ENCODE results near the gene MFSD11. TPM values are rescaled to one million over a fixed set of nuclear protein-coding genes. Genes with fewer than 3 reads are reported as not detected.

MFSD11 gene
- total and polyA plus RNA-seq, 2 donors (not counting 3 experiments of a cell fraction or from before 2014, with no cell fraction given): 23.5 to 35.2 TPM

DNA sequence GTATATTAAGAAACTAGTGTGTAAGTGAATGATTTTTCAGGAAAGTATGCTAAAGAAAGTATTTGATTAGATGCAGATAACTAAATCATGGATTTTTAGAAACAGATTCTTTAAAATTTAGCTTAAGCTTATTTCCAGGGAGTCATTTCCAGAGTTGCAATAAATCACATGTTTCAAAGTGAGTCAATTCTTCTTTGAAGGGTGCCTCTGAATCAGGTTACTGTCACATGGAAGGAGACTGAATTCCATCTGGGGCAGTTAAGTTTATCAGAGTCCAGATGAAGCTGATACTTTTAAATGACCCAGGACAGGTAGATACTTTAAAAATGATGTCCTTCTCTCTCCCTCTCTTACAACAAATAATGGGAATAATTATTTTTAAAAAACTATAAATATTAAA lies 5.0 kb downstream of the MFSD11 start:
- intact Hi-C loops (cut with micrococcal nuclease): no loop called here
- H3K79me2 ChIP-seq (ENCODE audit: control insufficient read depth, insufficient read depth, low read length): peaks cover 13% of the 10 kb centered on the region
- H2AFZ ChIP-seq (ENCODE audit: low read depth, low read length): no peak overlapping the region
- H3K4me2 ChIP-seq (ENCODE audit: insufficient read depth, low read length): no peak overlapping the region
- ChIA-PET POLR2A (no interaction called here), CTCF (interaction anchor here (0.9 kb wide), 1 partner anchor 29 kb away, joined by 3 read pairs; no protein-coding TSS in a partner anchor)
- BruUV-seq (replicated peaks): no TSS peak
- FAIRE-seq (no peak), DNase-seq (ENCODE audit: low read depth, low spot score) (no peak)
- H3K27ac ChIP-seq (ENCODE audit: insufficient read depth, low read depth, low read length): no peak overlapping the region
- no peak overlapping the region for H3K9ac ChIP-seq (replicated peaks; ENCODE audit: extremely low read depth, insufficient read depth, low read length)
- H4K20me1 ChIP-seq (replicated peaks; ENCODE audit: control insufficient read depth, extremely low read depth, insufficient read depth, low read length): no peaks in the 10 kb centered on the region
- dilution Hi-C loops (cut with MboI; ENCODE audit: extremely low pct_ligation_motif_present, low sequenced_read_pairs): no loop called here
- no peaks in the 10 kb centered on the region for H3K9me3 ChIP-seq (replicated peaks; ENCODE audit: control insufficient read depth, insufficient read depth, low read length)
- peaks cover 14% of the 10 kb centered on the region for H3K4me1 ChIP-seq (ENCODE audit: control insufficient read depth, extremely low read depth, insufficient read depth, low read length)
- peaks cover 2 to 6% of the 10 kb centered on the region in 2 experiments for H3K36me3 ChIP-seq (ENCODE audit: control insufficient read depth in 2 of 2, extremely low read depth in 1 of 2, insufficient read depth in 2 of 2, low read length in 2 of 2)
- H3K9me1 ChIP-seq (replicated peaks; ENCODE audit: control insufficient read depth, extremely low read depth, insufficient read depth, low read length): no peaks in the 10 kb centered on the region
- H3K27me3 ChIP-seq (ENCODE audit: control insufficient read depth in 2 of 2, insufficient read depth in 2 of 2, low read length in 2 of 2): no peaks in the 10 kb centered on the region
- no peak overlapping the region for H3K4me3 ChIP-seq (replicated peaks in 1 of 3; ENCODE audit: insufficient read depth in 1 of 3, low read depth in 1 of 3, low read length in 3 of 3)
- no peak for TF ChIP-seq POLR2AphosphoS5 (IDR thresholded peaks at IDR 0.05; ENCODE audit: insufficient read depth, low read depth, low read length)
- no peak for TF ChIP-seq POLR2A (IDR thresholded peaks at IDR 0.05; ENCODE audit: low read depth, low read length)
- TF ChIP-seq JUN (IDR thresholded peaks at IDR 0.05; ENCODE audit: borderline replicate concordance, insufficient read depth, insufficient read length, low read depth): no peak
- no peak for TF ChIP-seq GATA2 (IDR thresholded peaks at IDR 0.05; ENCODE audit: insufficient read depth, insufficient read length, low read depth, low read length)
- TF ChIP-seq, protein P1, sequence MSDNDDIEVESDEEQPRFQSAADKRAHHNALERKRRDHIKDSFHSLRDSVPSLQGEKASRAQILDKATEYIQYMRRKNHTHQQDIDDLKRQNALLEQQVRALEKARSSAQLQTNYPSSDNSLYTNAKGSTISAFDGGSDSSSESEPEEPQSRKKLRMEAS (IDR thresholded peaks at IDR 0.05; ENCODE audit: insufficient read depth, insufficient read length): no peak
- no peak for TF ChIP-seq MYC (IDR thresholded peaks at IDR 0.05; ENCODE audit: low read depth, low read length)
- TF ChIP-seq FOS (IDR thresholded peaks at IDR 0.05; ENCODE audit: borderline replicate concordance, insufficient read depth, low read length): no peak

- H3K4me3 ChIP-seq (replicated peaks in 1 of 3; ENCODE audit: insufficient read depth in 1 of 3, low read depth in 1 of 3, low read length in 3 of 3): no peak overlapping the region
- BruUV-seq (replicated peaks): no TSS peak
- peaks cover 2 to 6% of the 10 kb centered on the region in 2 experiments for H3K36me3 ChIP-seq (ENCODE audit: control insufficient read depth in 2 of 2, extremely low read depth in 1 of 2, insufficient read depth in 2 of 2, low read length in 2 of 2)
- H3K4me1 ChIP-seq (ENCODE audit: control insufficient read depth, extremely low read depth, insufficient read depth, low read length): peaks cover 4% of the 10 kb centered on the region
- no peak overlapping the region for H3K4me2 ChIP-seq (ENCODE audit: insufficient read depth, low read length)
- dilution Hi-C loops (cut with MboI; ENCODE audit: extremely low pct_ligation_motif_present, low sequenced_read_pairs) (no loop called here), intact Hi-C loops (cut with micrococcal nuclease) (no loop called here)
- H2AFZ ChIP-seq (ENCODE audit: low read depth, low read length): no peak overlapping the region
- POLR2A ChIA-PET: no interaction called here
- no peaks in the 10 kb centered on the region for H3K9me3 ChIP-seq (replicated peaks; ENCODE audit: control insufficient read depth, insufficient read depth, low read length)
- H3K9me1 ChIP-seq (replicated peaks; ENCODE audit: control insufficient read depth, extremely low read depth, insufficient read depth, low read length): no peaks in the 10 kb centered on the region
- no peaks in the 10 kb centered on the region for H3K79me2 ChIP-seq (ENCODE audit: control insufficient read depth, insufficient read depth, low read length)
- no peaks in the 10 kb centered on the region for H3K27me3 ChIP-seq (ENCODE audit: control insufficient read depth in 2 of 2, insufficient read depth in 2 of 2, low read length in 2 of 2)
- no peak overlapping the region for H3K9ac ChIP-seq (replicated peaks; ENCODE audit: extremely low read depth, insufficient read depth, low read length)
- no peak for TF ChIP-seq MYC (IDR thresholded peaks at IDR 0.05; ENCODE audit: low read depth, low read length)
- TF ChIP-seq EZH2 (IDR thresholded peaks at IDR 0.05; ENCODE audit: borderline replicate concordance, low read depth, low read length, severe bottlenecking): no peak
- TF ChIP-seq POLR2AphosphoS5 (IDR thresholded peaks at IDR 0.05; ENCODE audit: insufficient read depth, low read depth, low read length): no peak
- no peak for TF ChIP-seq GATA2 (IDR thresholded peaks at IDR 0.05; ENCODE audit: insufficient read depth, insufficient read length, low read depth, low read length)
- TF ChIP-seq, protein P1 (IDR thresholded peaks at IDR 0.05; ENCODE audit: insufficient read depth, insufficient read length): no peak
- no peak for TF ChIP-seq JUN (IDR thresholded peaks at IDR 0.05; ENCODE audit: borderline replicate concordance, insufficient read depth, insufficient read length, low read depth)
- TF ChIP-seq FOS (IDR thresholded peaks at IDR 0.05; ENCODE audit: borderline replicate concordance, insufficient read depth, low read length): no peak
- TF ChIP-seq, protein P2, sequence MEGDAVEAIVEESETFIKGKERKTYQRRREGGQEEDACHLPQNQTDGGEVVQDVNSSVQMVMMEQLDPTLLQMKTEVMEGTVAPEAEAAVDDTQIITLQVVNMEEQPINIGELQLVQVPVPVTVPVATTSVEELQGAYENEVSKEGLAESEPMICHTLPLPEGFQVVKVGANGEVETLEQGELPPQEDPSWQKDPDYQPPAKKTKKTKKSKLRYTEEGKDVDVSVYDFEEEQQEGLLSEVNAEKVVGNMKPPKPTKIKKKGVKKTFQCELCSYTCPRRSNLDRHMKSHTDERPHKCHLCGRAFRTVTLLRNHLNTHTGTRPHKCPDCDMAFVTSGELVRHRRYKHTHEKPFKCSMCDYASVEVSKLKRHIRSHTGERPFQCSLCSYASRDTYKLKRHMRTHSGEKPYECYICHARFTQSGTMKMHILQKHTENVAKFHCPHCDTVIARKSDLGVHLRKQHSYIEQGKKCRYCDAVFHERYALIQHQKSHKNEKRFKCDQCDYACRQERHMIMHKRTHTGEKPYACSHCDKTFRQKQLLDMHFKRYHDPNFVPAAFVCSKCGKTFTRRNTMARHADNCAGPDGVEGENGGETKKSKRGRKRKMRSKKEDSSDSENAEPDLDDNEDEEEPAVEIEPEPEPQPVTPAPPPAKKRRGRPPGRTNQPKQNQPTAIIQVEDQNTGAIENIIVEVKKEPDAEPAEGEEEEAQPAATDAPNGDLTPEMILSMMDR (IDR thresholded peaks at IDR 0.05; ENCODE audit: extremely low read depth in 1 of 2, insufficient read depth in 1 of 2, low read depth in 1 of 2, low read length in 2 of 2): no peak
- TF ChIP-seq POLR2A (IDR thresholded peaks at IDR 0.05; ENCODE audit: low read depth, low read length): no peak
- no peak for DNase-seq (ENCODE audit: low read depth, low spot score)
- no peak overlapping the region for H3K27ac ChIP-seq (ENCODE audit: insufficient read depth, low read depth, low read length)
- CTCF ChIA-PET: no interaction called here
- H4K20me1 ChIP-seq (replicated peaks; ENCODE audit: control insufficient read depth, extremely low read depth, insufficient read depth, low read length): no peaks in the 10 kb centered on the region
- FAIRE-seq: no peak
Measured at GRCh38 chr17:76744747-76745146, 6.8 kb downstream of the MFSD11 start.
